Astrocyte (in vitro differentiated cells and primary cell): ENCODE results near the gene ADAMTS9. TPM values are rescaled to one million over a fixed set of nuclear protein-coding genes. Genes with fewer than 3 reads are reported as not detected.

Source experiments
- DNase-seq: peaks from one replicate; pipeline ENCODE4 v3.0.0-alpha.2; 2010; ENCODE audit warnings: low read depth
- FAIRE-seq: peaks from 2 replicates; lab custom pipeline; 2011; peaks lifted over from hg19 to GRCh38; lab: Jason Lieb, UNC
- H2AFZ ChIP-seq: 2 replicates; pipeline ENCODE4 v1.6.0; 2012; ENCODE audit warnings: low read depth, low read length, inconsistent platforms
- H3K27ac ChIP-seq: 2 replicates; pipeline ENCODE4 v1.5.1; 2011; ENCODE audit warnings: low read depth, low read length, inconsistent platforms
- H3K27me3 ChIP-seq: 2 replicates; pipeline ENCODE4 v1.6.0; 2011; ENCODE audit warnings: low read length, inconsistent platforms; ENCODE audit not compliant: insufficient read depth
- H3K36me3 ChIP-seq: 2 replicates; pipeline ENCODE4 v1.5.1; 2011; ENCODE audit warnings: low read length, inconsistent platforms; ENCODE audit not compliant: insufficient read depth
- H3K4me1 ChIP-seq: 2 replicates; pipeline ENCODE4 v1.5.1; 2011; ENCODE audit warnings: low read length, inconsistent platforms; ENCODE audit not compliant: insufficient read depth
- H3K4me2 ChIP-seq: 2 replicates; pipeline ENCODE4 v1.6.0; 2012; ENCODE audit warnings: low read length, inconsistent platforms
- H3K4me3 ChIP-seq: 2 replicates; pipeline ENCODE4 v1.5.1; 2011; ENCODE audit warnings: low read depth, mild to moderate bottlenecking, low read length, inconsistent platforms; ENCODE audit not compliant: insufficient read depth
- H3K79me2 ChIP-seq: 2 replicates; pipeline ENCODE4 v1.6.0; 2012; ENCODE audit warnings: mild to moderate bottlenecking, low read length, inconsistent platforms; ENCODE audit not compliant: insufficient read depth
- H3K9ac ChIP-seq: 2 replicates; pipeline ENCODE4 v1.6.0; 2012; ENCODE audit warnings: mild to moderate bottlenecking, low read length, inconsistent platforms
- H3K9me3 ChIP-seq: 2 replicates; pipeline ENCODE4 v1.5.1; 2012; ENCODE audit warnings: low read depth, mild to moderate bottlenecking, low read length, inconsistent platforms; ENCODE audit not compliant: insufficient read depth
- H4K20me1 ChIP-seq: 2 replicates; pipeline ENCODE4 v1.6.0; 2012; ENCODE audit warnings: low read length, inconsistent platforms; ENCODE audit not compliant: insufficient read depth
- H3K27ac Mint-ChIP-seq: one replicate; pipeline ENCODE4 v1.8.0; 2021; ENCODE audit warnings: mild to moderate bottlenecking, mixed read lengths; ENCODE audit not compliant: unreplicated experiment
- H3K27me3 Mint-ChIP-seq: one replicate; pipeline ENCODE4 v1.8.0; 2021; ENCODE audit warnings: low read depth, mixed read lengths; ENCODE audit not compliant: unreplicated experiment
- H3K36me3 Mint-ChIP-seq: one replicate; pipeline ENCODE4 v1.8.0; 2021; ENCODE audit warnings: low read depth, mixed read lengths; ENCODE audit not compliant: unreplicated experiment
- H3K4me1 Mint-ChIP-seq: one replicate; pipeline ENCODE4 v1.8.0; 2021; ENCODE audit warnings: low read depth, mixed read lengths; ENCODE audit not compliant: unreplicated experiment
- H3K4me3 Mint-ChIP-seq: one replicate; pipeline ENCODE4 v1.8.0; 2021; ENCODE audit warnings: mild to moderate bottlenecking, moderate library complexity, mixed read lengths; ENCODE audit not compliant: unreplicated experiment
- H3K9me3 Mint-ChIP-seq: one replicate; pipeline ENCODE4 v1.8.0; 2021; ENCODE audit warnings: mild to moderate bottlenecking, mixed read lengths; ENCODE audit not compliant: unreplicated experiment
- EZH2 ChIP-seq: IDR thresholded peaks from 2 replicates; pipeline ENCODE4 v1.6.1; 2012; ENCODE audit warnings: mild to moderate bottlenecking, low read length, inconsistent platforms; ENCODE audit not compliant: insufficient read depth
- total RNA-seq: library from RNA; stranded (reverse); gene quantifications from 2 replicates; pipeline ENCODE4 v1.2.1, GENCODE V29; 2021
- TF ChIP-seq, protein P1 (sequence below): IDR thresholded peaks from 2 replicates; pipeline ENCODE4 v1.5.1; 2011; ENCODE audit warnings: low read depth, mild to moderate bottlenecking, inconsistent platforms, low read length, moderate library complexity; ENCODE audit not compliant: insufficient read depth

Gene ADAMTS9
- total RNA-seq, 1 donor from 2014 or later, result 8.3 TPM

DNA sequence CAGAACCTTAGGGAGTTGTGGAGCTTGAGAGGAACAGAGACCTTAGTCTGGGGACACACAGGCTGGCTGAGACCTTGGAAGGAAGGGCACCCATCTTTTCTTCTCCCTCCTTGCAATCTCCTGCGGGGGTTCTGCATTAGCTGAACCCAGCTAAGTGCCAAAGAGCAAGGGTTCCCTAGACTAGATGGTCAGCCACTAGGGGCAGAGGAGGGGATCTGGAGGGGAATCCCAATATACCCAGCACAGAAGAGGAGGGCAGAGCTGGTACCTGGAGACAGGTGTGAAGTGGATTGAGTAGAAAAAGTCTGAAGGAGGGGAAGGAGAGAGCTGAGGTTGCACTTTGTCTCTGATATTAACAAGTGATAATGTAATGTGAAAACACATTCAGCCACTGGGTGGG is 212.8 kb downstream of the ADAMTS9 start:
- FAIRE-seq, result no peak
- H3K27me3 ChIP-seq, result no peaks in the 10 kb centered on the region

DNA sequence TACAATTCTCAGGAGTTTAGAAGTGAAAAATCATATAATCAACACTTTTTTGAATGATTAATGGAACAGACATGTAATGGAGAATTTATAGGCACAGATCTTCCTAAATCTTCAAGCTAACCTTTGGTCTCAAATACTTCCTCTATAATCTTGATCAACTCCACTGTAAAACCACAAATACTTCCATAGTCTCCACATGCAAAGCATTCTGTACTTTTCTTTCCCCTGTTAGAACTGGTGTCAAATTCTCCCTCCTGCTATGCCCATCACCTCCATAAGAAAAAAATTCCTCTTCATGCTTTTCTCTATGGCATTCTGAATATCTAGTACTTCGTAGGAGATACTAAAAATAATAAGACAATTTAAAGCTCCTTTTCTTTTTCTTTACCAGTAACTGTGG is 214.3 kb downstream of the ADAMTS9 start:
- Histone ChIP-seq H3K9me3 (no peaks in the 10 kb centered on the region), H3K4me3 (no peak overlapping the region), H3K27me3 (no peaks in the 10 kb centered on the region), H3K9ac (no peak overlapping the region), H3K27ac (no peak overlapping the region), H4K20me1 (no peaks in the 10 kb centered on the region), H3K4me2 (no peak overlapping the region), H3K79me2 (no peaks in the 10 kb centered on the region), H3K36me3 (no peaks in the 10 kb centered on the region), H2AFZ (no peak overlapping the region), H3K4me1 (no peaks in the 10 kb centered on the region)
- Mint-ChIP-seq H3K27me3 (no peaks in the 10 kb centered on the region), H3K36me3 (no peaks in the 10 kb centered on the region), H3K9me3 (peaks cover 17% of the 10 kb centered on the region), H3K27ac (no peak overlapping the region), H3K4me3 (no peak overlapping the region), H3K4me1 (peaks cover 13% of the 10 kb centered on the region)
- TF ChIP-seq, protein P1, sequence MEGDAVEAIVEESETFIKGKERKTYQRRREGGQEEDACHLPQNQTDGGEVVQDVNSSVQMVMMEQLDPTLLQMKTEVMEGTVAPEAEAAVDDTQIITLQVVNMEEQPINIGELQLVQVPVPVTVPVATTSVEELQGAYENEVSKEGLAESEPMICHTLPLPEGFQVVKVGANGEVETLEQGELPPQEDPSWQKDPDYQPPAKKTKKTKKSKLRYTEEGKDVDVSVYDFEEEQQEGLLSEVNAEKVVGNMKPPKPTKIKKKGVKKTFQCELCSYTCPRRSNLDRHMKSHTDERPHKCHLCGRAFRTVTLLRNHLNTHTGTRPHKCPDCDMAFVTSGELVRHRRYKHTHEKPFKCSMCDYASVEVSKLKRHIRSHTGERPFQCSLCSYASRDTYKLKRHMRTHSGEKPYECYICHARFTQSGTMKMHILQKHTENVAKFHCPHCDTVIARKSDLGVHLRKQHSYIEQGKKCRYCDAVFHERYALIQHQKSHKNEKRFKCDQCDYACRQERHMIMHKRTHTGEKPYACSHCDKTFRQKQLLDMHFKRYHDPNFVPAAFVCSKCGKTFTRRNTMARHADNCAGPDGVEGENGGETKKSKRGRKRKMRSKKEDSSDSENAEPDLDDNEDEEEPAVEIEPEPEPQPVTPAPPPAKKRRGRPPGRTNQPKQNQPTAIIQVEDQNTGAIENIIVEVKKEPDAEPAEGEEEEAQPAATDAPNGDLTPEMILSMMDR, result no peak
- TF ChIP-seq EZH2, result no peak
- FAIRE-seq, result no peak
- no peak for DNase-seq

More for the DNA sequence above, 212.8 kb downstream of the ADAMTS9 start:
- no peak overlapping the region for H3K4me3 Mint-ChIP-seq
- no peaks in the 10 kb centered on the region for H3K79me2 ChIP-seq
- no peak overlapping the region for H3K9ac ChIP-seq
- no peaks in the 10 kb centered on the region for H4K20me1 ChIP-seq
- no peaks in the 10 kb centered on the region for H3K9me3 ChIP-seq
- no peak overlapping the region for H3K27ac Mint-ChIP-seq
- H3K4me1 ChIP-seq, result no peaks in the 10 kb centered on the region
- no peak for DNase-seq
- no peak overlapping the region for H3K4me2 ChIP-seq
- H3K36me3 ChIP-seq, result no peaks in the 10 kb centered on the region
- H2AFZ ChIP-seq, result no peak overlapping the region
- H3K27me3 Mint-ChIP-seq, result no peaks in the 10 kb centered on the region
- no peak overlapping the region for H3K27ac ChIP-seq
- no peak for TF ChIP-seq EZH2
- TF ChIP-seq, protein P1, result no peak
- H3K4me1 Mint-ChIP-seq, result peaks cover 13% of the 10 kb centered on the region
- H3K9me3 Mint-ChIP-seq, result peaks cover 17% of the 10 kb centered on the region
- H3K36me3 Mint-ChIP-seq, result no peaks in the 10 kb centered on the region
- H3K4me3 ChIP-seq, result no peak overlapping the region

DNA sequence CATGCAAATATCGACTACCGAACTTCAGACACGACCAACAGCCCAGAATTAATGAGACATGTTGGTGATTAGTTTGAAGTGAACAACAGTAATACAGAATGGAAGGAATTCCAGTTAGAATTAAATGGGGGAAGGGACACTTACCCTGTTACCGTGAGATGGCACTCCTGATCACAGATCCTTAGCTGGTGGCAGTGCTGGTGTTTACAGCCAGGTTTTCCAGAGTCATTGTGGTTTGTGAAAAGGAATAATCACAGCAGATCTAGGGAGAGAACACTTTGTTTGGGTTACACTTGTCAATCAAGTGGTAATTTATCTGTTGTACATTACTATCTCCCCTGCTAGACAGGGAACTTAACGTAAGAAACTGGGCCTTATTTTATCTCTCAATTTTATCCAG is 217.4 kb downstream of the ADAMTS9 start:
- H3K79me2 ChIP-seq, result no peaks in the 10 kb centered on the region
- no peak overlapping the region for H3K27ac ChIP-seq
- H3K9me3 Mint-ChIP-seq, result peaks cover 7% of the 10 kb centered on the region
- H3K4me2 ChIP-seq, result no peak overlapping the region
- H3K27me3 ChIP-seq, result peaks cover 6% of the 10 kb centered on the region
- H4K20me1 ChIP-seq, result no peaks in the 10 kb centered on the region
- H3K9ac ChIP-seq, result no peak overlapping the region
- H3K4me3 Mint-ChIP-seq, result no peak overlapping the region
- no peak overlapping the region for H3K4me3 ChIP-seq
- no peaks in the 10 kb centered on the region for H3K9me3 ChIP-seq
- H3K4me1 Mint-ChIP-seq, result peaks cover 21% of the 10 kb centered on the region
- DNase-seq, result no peak
- no peak overlapping the region for H3K27ac Mint-ChIP-seq
- no peaks in the 10 kb centered on the region for H3K36me3 ChIP-seq
- TF ChIP-seq, protein P1, result no peak
- TF ChIP-seq EZH2, result no peak
- no peak for FAIRE-seq
- no peak overlapping the region for H2AFZ ChIP-seq
- no peaks in the 10 kb centered on the region for H3K4me1 ChIP-seq
- H3K36me3 Mint-ChIP-seq, result no peaks in the 10 kb centered on the region
- no peaks in the 10 kb centered on the region for H3K27me3 Mint-ChIP-seq
